MCF 10A (cell line): ENCODE results near the gene TWF2. TPM values are rescaled to one million over a fixed set of nuclear protein-coding genes. Genes with fewer than 3 reads are reported as not detected.

Experiments
- BruUV-seq: library from RNA; stranded (reverse); fragments of 400-500 nt; replicated peaks from 2 replicates; lab custom pipeline; 2021; lab: Mats Ljungman, UMichigan
- CTCF ChIA-PET: fragments of 300-600 bp; sonication (Branson Sonifier 250); formaldehyde crosslinking; extraction: SDS; loops from one replicate; lab custom pipeline; 2021; ENCODE audit warnings: antibody characterized with exemption, inconsistent platforms; lab: Yijun Ruan, JAX
- POLR2A ChIA-PET: fragments of 300-600, 350-650 bp; sonication (Branson Sonifier 250); formaldehyde crosslinking; extraction: SDS; loops from one replicate; lab custom pipeline; 2020; ENCODE audit warnings: antibody characterized with exemption, inconsistent platforms; lab: Yijun Ruan, JAX
- DNase-seq: peaks from one replicate; pipeline ENCODE4 v3.0.0-alpha.2; 2018; ENCODE audit not compliant: unreplicated experiment
- H3K27ac Mint-ChIP-seq: one replicate; pipeline ENCODE4 v1.8.0; 2022; ENCODE audit warnings: mild to moderate bottlenecking, low read depth, mixed read lengths; ENCODE audit not compliant: unreplicated experiment
- H3K27me3 Mint-ChIP-seq: one replicate; pipeline ENCODE4 v1.8.0; 2022; ENCODE audit warnings: mixed read lengths; ENCODE audit not compliant: insufficient read depth, unreplicated experiment
- H3K36me3 Mint-ChIP-seq: one replicate; pipeline ENCODE4 v1.8.0; 2022; ENCODE audit warnings: mild to moderate bottlenecking, moderate library complexity, mixed read lengths; ENCODE audit not compliant: insufficient read depth, unreplicated experiment
- H3K4me1 Mint-ChIP-seq: one replicate; pipeline ENCODE4 v1.8.0; 2022; ENCODE audit warnings: mixed read lengths; ENCODE audit not compliant: insufficient read depth, unreplicated experiment
- H3K4me3 Mint-ChIP-seq: one replicate; pipeline ENCODE4 v1.8.0; 2022; ENCODE audit warnings: mild to moderate bottlenecking, moderate library complexity, mixed read lengths; ENCODE audit not compliant: unreplicated experiment
- H3K9me3 Mint-ChIP-seq: one replicate; pipeline ENCODE4 v1.8.0; 2022; ENCODE audit warnings: mixed read lengths; ENCODE audit not compliant: unreplicated experiment
- CTCF ChIP-seq: fragments of 200-600 bp; IDR thresholded peaks from one replicate; pipeline ENCODE4 v1.8.0; 2022; ENCODE audit warnings: antibody characterized with exemption, mild to moderate bottlenecking; ENCODE audit not compliant: unreplicated experiment
- intact Hi-C: fragments of 100-400 bp; cut with micrococcal nuclease; formaldehyde crosslinking; loops from 2 replicates; pipeline ENCODE4 v1.14.1; 2022
- total RNA-seq: library from RNA; stranded (reverse); gene quantifications from 2 replicates; pipeline ENCODE4 v1.2.3, GENCODE V29; 2022

Gene TWF2
- total RNA-seq, 1 experiment from 2014 or later = 47.0 TPM

GRCh38 chr3:52259035-52259434 lies 20.1 kb upstream of the TWF2 start:
- no TSS peak for BruUV-seq
- ChIA-PET CTCF (interaction anchor here (0.5 to 1.2 kb wide), 3 partner anchors 39 to 114 kb away, joined by 3 to 4 read pairs (median 4); no protein-coding TSS in a partner anchor), POLR2A (no interaction called here)
- Mint-ChIP-seq H3K9me3 (no peaks in the 10 kb centered on the region), H3K4me3 (no peak overlapping the region), H3K36me3 (peaks cover 97% of the 10 kb centered on the region), H3K4me1 (peaks cover 10% of the 10 kb centered on the region), H3K27me3 (no peaks in the 10 kb centered on the region), H3K27ac (no peak overlapping the region)
- no peak for DNase-seq
- intact Hi-C loops = no loop called here
- TF ChIP-seq CTCF = no peak

- no peak for DNase-seq
- intact Hi-C loops = no loop called here
- peaks cover 94% of the 10 kb centered on the region for H3K36me3 Mint-ChIP-seq
- no TSS peak for BruUV-seq
- H3K4me3 Mint-ChIP-seq = no peak overlapping the region
- ChIA-PET CTCF (interaction anchor here (0.5 to 1.2 kb wide), 4 partner anchors 37 to 136 kb away, joined by 3 to 4 read pairs (median 3); no protein-coding TSS in a partner anchor), POLR2A (no interaction called here)
- H3K4me1 Mint-ChIP-seq = peaks cover under 1% of the 10 kb centered on the region
- no peaks in the 10 kb centered on the region for H3K27me3 Mint-ChIP-seq
- no peak overlapping the region for H3K27ac Mint-ChIP-seq
- no peak for TF ChIP-seq CTCF
- H3K9me3 Mint-ChIP-seq = no peaks in the 10 kb centered on the region
These were observed 19.0 kb upstream of the TWF2 start for GRCh38 chr3:52257911-52258310.

- CTCF ChIA-PET = interaction anchor here (1.3 kb wide), 1 partner anchor 36 kb away, joined by 5 read pairs; no protein-coding TSS in a partner anchor
- no peaks in the 10 kb centered on the region for H3K27me3 Mint-ChIP-seq
- peaks cover 94% of the 10 kb centered on the region for H3K36me3 Mint-ChIP-seq
- no TSS peak for BruUV-seq
- H3K9me3 Mint-ChIP-seq = no peaks in the 10 kb centered on the region
- no peaks in the 10 kb centered on the region for H3K4me1 Mint-ChIP-seq
- intact Hi-C loops = no loop called here
- no peak overlapping the region for H3K4me3 Mint-ChIP-seq
- POLR2A ChIA-PET = no interaction called here
- TF ChIP-seq CTCF = no peak
- no peak overlapping the region for H3K27ac Mint-ChIP-seq
- no peak for DNase-seq
These were observed 17.7 kb upstream of the TWF2 start for GRCh38 chr3:52256622-52257021.

GRCh38 chr3:52256159-52256558 lies 17.2 kb upstream of the TWF2 start:
- Mint-ChIP-seq H3K27ac (no peak overlapping the region), H3K9me3 (no peaks in the 10 kb centered on the region), H3K4me3 (no peak overlapping the region), H3K27me3 (no peaks in the 10 kb centered on the region), H3K4me1 (no peaks in the 10 kb centered on the region), H3K36me3 (peaks cover 94% of the 10 kb centered on the region)
- ChIA-PET POLR2A (no interaction called here), CTCF (interaction anchor here (0.7 to 1.3 kb wide), 2 partner anchors 36 to 39 kb away, joined by 3 to 5 read pairs; no protein-coding TSS in a partner anchor)
- no TSS peak for BruUV-seq
- no peak for TF ChIP-seq CTCF
- DNase-seq = no peak
- intact Hi-C loops = no loop called here
